ENCODE measurements around the gene FFAR2. TPM values are rescaled to one million over a fixed set of nuclear protein-coding genes. Genes with fewer than 3 reads are reported as not detected.
"Not testable (repeated sequence)": the region's sequence is repeated elsewhere in the genome, so short reads cannot be mapped to it uniquely, and the experiment has no call there.

FFAR2 gene
- total and polyA plus RNA-seq, 10 donors = 0.89 to 53.5 (median 9.7) TPM

DNA sequence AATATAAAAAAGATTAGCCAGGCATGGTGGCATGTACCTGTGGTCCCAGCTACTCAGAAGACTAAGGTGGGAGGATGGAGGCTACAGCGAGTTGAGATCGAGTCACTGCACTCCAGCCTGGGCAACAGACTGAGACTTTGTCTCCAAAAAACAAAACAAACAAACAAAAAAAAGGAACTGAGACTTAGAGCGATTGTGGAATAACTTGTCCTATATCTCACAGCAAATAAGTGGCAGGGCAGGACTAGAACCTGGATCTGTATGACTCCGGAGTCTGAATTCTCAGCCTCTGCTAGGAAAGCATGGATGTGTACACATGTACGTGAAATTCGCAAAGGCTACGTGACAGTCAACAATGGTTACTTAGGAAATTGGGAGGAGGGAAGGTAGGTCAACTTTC, 22.1 kb downstream of the FFAR2 start:
- Histone ChIP-seq H3K27ac (no peak overlapping the region), H3K4me3 (no peak overlapping the region), H3K4me1 (peaks cover 0 to 13% (median 8%) of the 10 kb centered on the region in 6 donors), H3K36me3 (no peaks in the 10 kb centered on the region), H3K9me3 (no peaks in the 10 kb centered on the region), H3K27me3 (replicated peaks in 1 of 7) (no peaks in the 10 kb centered on the region)
- DNase-seq = no peak
- TF ChIP-seq, protein P1, sequence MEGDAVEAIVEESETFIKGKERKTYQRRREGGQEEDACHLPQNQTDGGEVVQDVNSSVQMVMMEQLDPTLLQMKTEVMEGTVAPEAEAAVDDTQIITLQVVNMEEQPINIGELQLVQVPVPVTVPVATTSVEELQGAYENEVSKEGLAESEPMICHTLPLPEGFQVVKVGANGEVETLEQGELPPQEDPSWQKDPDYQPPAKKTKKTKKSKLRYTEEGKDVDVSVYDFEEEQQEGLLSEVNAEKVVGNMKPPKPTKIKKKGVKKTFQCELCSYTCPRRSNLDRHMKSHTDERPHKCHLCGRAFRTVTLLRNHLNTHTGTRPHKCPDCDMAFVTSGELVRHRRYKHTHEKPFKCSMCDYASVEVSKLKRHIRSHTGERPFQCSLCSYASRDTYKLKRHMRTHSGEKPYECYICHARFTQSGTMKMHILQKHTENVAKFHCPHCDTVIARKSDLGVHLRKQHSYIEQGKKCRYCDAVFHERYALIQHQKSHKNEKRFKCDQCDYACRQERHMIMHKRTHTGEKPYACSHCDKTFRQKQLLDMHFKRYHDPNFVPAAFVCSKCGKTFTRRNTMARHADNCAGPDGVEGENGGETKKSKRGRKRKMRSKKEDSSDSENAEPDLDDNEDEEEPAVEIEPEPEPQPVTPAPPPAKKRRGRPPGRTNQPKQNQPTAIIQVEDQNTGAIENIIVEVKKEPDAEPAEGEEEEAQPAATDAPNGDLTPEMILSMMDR (IDR thresholded peaks at IDR 0.05 in 8 of 11, conservative IDR thresholded peaks at IDR 0.05 in 3 of 11) = no peak
- TF ChIP-seq POLR2A (IDR thresholded peaks at IDR 0.05) (no peak), POLR2AphosphoS5 (IDR thresholded peaks at IDR 0.05) (no peak)
- intact Hi-C loops (cut with DNase I; ENCODE audit: low total_unique reads) = no loop called here
- whole genome bisulfite sequencing, 5 donors = 78 to 93% (median 90%) methylated on average over 7 of the region's 7 CpGs

DNA sequence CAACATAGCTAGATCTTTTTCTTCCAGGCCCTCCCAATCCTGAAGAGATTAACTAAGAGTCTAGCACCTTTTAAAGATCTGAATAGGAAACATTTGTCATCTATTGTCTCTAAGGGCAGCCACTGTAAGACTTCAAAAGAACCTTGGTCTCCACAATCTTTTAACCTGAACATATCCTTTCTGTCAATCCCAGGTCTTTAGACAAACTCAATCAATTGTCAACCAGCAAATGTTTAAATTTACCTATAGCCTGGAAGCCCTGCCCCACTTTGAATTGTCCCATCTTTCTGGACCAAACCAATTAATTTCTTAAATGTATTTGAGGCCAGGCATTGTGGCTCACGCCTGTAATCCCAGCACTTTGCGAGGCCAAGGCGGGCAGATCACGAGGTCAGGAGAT, 23.0 kb downstream of the FFAR2 start:
- intact Hi-C loops (cut with DNase I; ENCODE audit: low total_unique reads); DNase-seq; H3K36me3 ChIP-seq; H3K4me3 ChIP-seq; H3K27ac ChIP-seq; H3K9me3 ChIP-seq; H3K27me3 ChIP-seq (replicated peaks in 1 of 7): not testable (repeated sequence)
- 91 to 98% (median 97%) methylated on average over 4 of the region's 4 CpGs for WGBS, 5 donors
- peaks cover 0 to 13% (median 8%) of the 10 kb centered on the region in 6 donors for H3K4me1 ChIP-seq

DNA sequence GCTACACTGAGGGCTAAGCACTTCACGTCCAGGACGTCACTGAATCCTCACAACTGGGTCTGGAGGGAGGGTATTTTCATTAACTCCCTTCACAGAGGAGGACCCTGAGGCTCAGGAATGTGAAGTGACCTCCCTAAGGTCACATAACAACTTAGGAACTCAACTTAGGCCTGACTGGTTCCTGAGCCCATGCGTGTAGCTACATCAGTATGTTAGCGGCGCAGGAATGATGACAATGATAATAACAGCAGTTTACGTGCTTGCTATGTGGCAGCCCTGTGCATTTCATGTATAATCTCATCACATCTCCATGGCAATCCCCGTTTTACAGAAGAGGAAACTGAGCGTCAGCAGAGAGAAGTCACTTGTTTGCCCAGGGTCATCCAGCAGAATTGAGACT, 23.9 kb downstream of the FFAR2 start:
- H3K27ac ChIP-seq = no peak overlapping the region
- DNase-seq = no peak
- H3K4me1 ChIP-seq = peaks cover 0 to 13% (median 8%) of the 10 kb centered on the region in 6 donors
- no peaks in the 10 kb centered on the region for H3K9me3 ChIP-seq
- intact Hi-C loops (cut with DNase I; ENCODE audit: low total_unique reads) = no loop called here
- WGBS, 5 donors = 84 to 93% (median 90%) methylated on average over 8 of the region's 8 CpGs
- no peaks in the 10 kb centered on the region for H3K36me3 ChIP-seq
- H3K27me3 ChIP-seq (replicated peaks in 1 of 7) = no peaks in the 10 kb centered on the region
- TF ChIP-seq POLR2AphosphoS5 (IDR thresholded peaks at IDR 0.05) (no peak), POLR2A (IDR thresholded peaks at IDR 0.05) (no peak)
- TF ChIP-seq, protein P1 (IDR thresholded peaks at IDR 0.05 in 8 of 11, conservative IDR thresholded peaks at IDR 0.05 in 3 of 11) = no peak
- no peak overlapping the region for H3K4me3 ChIP-seq

DNA sequence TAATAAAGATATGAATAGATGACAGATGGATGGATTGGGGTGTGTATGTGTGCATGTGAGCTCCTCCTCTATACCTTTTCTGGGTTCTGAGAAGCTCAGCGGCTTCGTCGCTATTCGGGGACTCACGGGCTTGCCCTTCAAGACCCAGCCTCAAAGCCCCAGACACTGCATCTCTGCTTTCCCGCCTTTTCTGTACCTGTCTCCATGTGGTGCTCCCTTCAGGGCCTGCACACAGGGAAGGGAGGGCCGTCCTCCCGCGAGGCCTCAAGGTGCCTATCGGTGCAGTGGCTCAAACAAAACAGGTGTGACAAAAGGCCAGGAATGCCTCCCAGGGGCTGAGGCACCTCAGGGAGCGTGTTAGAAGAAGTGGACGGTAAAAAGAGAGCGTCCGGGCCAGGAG, 26.0 kb downstream of the FFAR2 start:
- TF ChIP-seq, protein P1 (IDR thresholded peaks at IDR 0.05 in 8 of 11, conservative IDR thresholded peaks at IDR 0.05 in 3 of 11) = no peak
- TF ChIP-seq POLR2AphosphoS5 (IDR thresholded peaks at IDR 0.05) (no peak), POLR2A (IDR thresholded peaks at IDR 0.05) (no peak)
- intact Hi-C loops (cut with DNase I; ENCODE audit: low total_unique reads) = no loop called here
- Histone ChIP-seq H3K4me1 (no peaks in the 10 kb centered on the region), H3K27ac (no peak overlapping the region), H3K9me3 (no peaks in the 10 kb centered on the region), H3K4me3 (no peak overlapping the region), H3K36me3 (no peaks in the 10 kb centered on the region), H3K27me3 (replicated peaks in 1 of 7) (no peaks in the 10 kb centered on the region)
- 93 to 97% (median 95%) methylated on average over 14 of the region's 14 CpGs for WGBS, 5 donors
- DNase-seq = no peak

DNA sequence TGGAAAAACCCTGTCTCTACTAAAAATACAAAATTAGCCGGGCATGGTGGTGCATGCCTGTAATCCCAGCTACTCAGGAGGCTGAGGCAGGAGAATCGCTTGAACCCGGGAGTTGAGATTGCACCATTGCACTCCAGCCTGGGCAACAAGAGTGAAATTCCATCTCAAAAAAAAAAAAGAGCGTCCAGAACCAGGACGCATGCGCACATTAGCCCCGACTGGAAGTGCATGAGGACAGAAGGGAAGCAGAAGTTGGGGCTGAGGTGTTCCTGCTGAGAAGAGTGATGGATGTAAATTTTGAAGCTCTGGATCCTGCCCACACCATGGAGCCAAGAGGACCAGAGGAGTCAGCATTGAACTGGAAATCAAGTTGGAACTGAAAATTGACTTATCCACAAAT, 26.5 kb downstream of the FFAR2 start:
- H3K36me3 ChIP-seq; H3K9me3 ChIP-seq; H3K4me1 ChIP-seq; H3K4me3 ChIP-seq; DNase-seq; intact Hi-C loops (cut with DNase I; ENCODE audit: low total_unique reads); H3K27ac ChIP-seq; H3K27me3 ChIP-seq (replicated peaks in 1 of 7): not testable (repeated sequence)
- WGBS, 5 donors = 84 to 92% (median 90%) methylated on average over 7 of the region's 7 CpGs

Data from spleen (tissue), 11 donors.